Measurements from ENCODE around the gene RNF38.

RNF38 gene

GRCh38 chr9:36290996-36291395, 109.1 kb downstream of the RNF38 start:
- TF ChIP-seq SIN3A (IDR thresholded peaks at IDR 0.05; ENCODE audit: borderline replicate concordance, insufficient read depth, low read length) (no peak), TAF1 (IDR thresholded peaks at IDR 0.05; ENCODE audit: borderline replicate concordance, insufficient read depth, low read length) (no peak), REST (IDR thresholded peaks at IDR 0.05; ENCODE audit: insufficient read depth in 1 of 2, low read depth in 2 of 2, low read length in 2 of 2) (no peak), FOXP2 (optimal IDR thresholded peaks at IDR 0.05; ENCODE audit: borderline replicate concordance, extremely low read depth, extremely low read length, insufficient read depth) (no peak), POLR2AphosphoS5 (IDR thresholded peaks at IDR 0.05; ENCODE audit: low read depth, low read length) (no peak)

DNA sequence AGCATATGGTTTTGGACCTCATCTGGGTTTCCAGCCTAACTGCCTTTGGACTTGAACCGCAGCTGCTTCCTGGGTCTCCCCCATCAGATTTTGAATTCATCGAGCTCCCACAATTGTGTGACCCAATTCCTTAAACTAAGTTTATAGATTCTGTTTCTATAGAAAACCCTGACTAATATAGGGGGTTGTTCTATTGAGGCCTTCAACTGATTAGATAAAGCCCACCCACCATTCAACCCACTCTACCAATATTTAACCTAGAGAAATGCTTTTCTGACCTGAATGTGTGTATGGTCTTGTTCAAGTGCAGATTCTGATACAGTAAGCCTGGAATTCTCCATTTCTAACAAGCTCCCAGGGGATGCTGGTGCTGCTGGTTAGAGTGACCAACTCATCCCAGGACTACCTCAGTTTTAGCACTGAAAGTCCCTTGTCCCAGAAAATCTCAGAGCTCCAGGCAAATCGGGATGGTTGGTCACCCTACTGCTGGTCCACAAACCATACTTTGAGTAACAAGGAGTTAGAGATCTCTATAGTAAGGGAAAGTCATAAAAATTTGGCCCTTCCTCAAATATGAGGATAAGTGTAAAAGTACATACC, 110.1 kb downstream of the RNF38 start:
- no peak for TF ChIP-seq SIN3A (IDR thresholded peaks at IDR 0.05; ENCODE audit: borderline replicate concordance, insufficient read depth, low read length)
- TF ChIP-seq FOXP2 (optimal IDR thresholded peaks at IDR 0.05; ENCODE audit: borderline replicate concordance, extremely low read depth, extremely low read length, insufficient read depth) = no peak
- TF ChIP-seq REST (IDR thresholded peaks at IDR 0.05; ENCODE audit: insufficient read depth in 1 of 2, low read depth in 2 of 2, low read length in 2 of 2) = no peak
- TF ChIP-seq POLR2AphosphoS5 (IDR thresholded peaks at IDR 0.05; ENCODE audit: low read depth, low read length) = no peak
- TF ChIP-seq TAF1 (IDR thresholded peaks at IDR 0.05; ENCODE audit: borderline replicate concordance, insufficient read depth, low read length) = no peak

- TF ChIP-seq FOXP2 (optimal IDR thresholded peaks at IDR 0.05; ENCODE audit: borderline replicate concordance, extremely low read depth, extremely low read length, insufficient read depth) (no peak), REST (IDR thresholded peaks at IDR 0.05; ENCODE audit: insufficient read depth in 1 of 2, low read depth in 2 of 2, low read length in 2 of 2) (no peak), SIN3A (IDR thresholded peaks at IDR 0.05; ENCODE audit: borderline replicate concordance, insufficient read depth, low read length) (no peak)
Observed at GRCh38 chr9:36288070-36288469, 112.0 kb downstream of the RNF38 start.

All from PFSK-1 (cell line).